GM12872 (cell line): ENCODE measurements around the gene RFX4.

Experiments
- CTCF ChIP-seq: IDR thresholded peaks from 3 replicates; pipeline ENCODE4 v1.5.1; 2011; ENCODE audit warnings: low read depth, mild to moderate bottlenecking, low read length, moderate library complexity; ENCODE audit not compliant: insufficient read depth

The RFX4 gene

GRCh38 chr12:106582641-106583230 lies at the start of gene RFX4:
TSS of gene RFX4 (plus strand) at chr12:106583004. CDS start at chr12:106583321, 317 bp downstream.
- TF ChIP-seq CTCF: no peak

DNA sequence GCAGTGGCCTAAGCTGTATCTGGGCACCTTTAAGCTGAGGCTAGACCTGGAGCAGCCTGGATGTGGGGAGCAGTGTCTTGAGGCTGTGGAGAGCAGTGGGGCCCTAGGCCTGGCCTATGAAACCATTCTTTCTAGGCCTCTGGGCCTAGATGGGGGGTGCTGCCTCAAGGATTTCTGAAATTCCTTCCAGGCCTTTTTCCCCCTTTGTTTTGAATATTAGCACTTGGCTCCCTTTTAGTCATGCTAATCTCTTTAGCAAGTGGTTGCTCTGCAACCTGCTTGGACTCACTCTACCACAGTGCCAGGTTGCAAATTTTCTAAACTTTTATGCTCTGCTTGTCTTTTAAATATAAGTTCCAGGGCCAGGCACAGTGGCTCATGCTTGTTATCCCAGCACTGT lies 41.6 kb upstream of the RFX4 start:
- no peak for TF ChIP-seq CTCF

GRCh38 chr12:106551410-106551809 lies 31.4 kb upstream of the RFX4 start:
- no peak for TF ChIP-seq CTCF

DNA sequence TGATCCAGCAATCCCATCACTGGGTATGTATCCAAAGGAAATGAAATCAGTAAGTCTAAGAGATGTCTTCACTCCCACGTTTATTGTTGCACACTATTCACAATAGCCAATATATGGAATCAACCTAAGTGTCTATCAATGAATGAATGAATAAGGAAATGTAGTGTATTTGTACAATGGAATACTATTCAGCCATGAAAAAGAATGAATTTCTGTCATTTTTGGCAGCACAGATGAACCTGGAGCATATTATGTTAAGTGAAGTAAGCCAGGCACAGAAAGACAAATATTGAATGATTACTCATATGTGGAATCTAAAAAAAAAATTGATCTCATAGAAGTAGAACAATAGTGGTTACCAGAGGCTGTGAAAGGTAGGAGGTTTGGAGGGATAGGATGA lies 30.6 kb upstream of the RFX4 start:
- no peak for TF ChIP-seq CTCF

GRCh38 chr12:106564678-106565329 lies 18.0 kb upstream of the RFX4 start:
- no peak for TF ChIP-seq CTCF

DNA sequence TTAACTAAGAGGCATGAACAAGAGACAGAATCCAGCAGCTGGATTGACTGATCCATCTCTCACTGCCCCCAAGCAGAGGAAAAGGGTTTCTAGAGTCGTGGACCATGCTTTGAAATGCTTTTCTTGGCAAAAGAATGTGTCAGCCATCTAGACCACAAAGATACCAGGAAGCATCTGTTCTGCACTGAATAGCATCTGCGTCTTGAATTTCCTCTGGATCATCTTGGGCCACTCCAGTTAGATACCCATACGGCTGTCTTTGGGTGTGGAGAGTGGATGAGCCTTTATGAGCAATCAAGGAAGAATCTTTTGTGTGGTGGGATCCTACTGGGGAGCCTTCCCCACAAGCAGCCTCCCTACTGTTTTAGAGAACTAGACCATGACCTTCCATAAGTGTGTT lies 16.0 kb upstream of the RFX4 start:
- TF ChIP-seq CTCF: no peak

- TF ChIP-seq CTCF: no peak
These were observed 9.6 kb upstream of the RFX4 start for GRCh38 chr12:106573239-106573638.
